HepG2 (cell line): Measurements from ENCODE around the gene TRNT1. TPM values are rescaled to one million over a fixed set of nuclear protein-coding genes. Genes with fewer than 3 reads are reported as not detected.

Experiments used
- ARID5B ChIP-seq: IDR thresholded peaks from 2 replicates; pipeline ENCODE4 v1.4.0; 2020; ENCODE audit warnings: mild to moderate bottlenecking, missing genetic modification reagents
- ARNTL ChIP-seq: sonication (generic); formaldehyde crosslinking; IDR thresholded peaks from 2 replicates; pipeline ENCODE4 v1.4.0; 2020; ENCODE audit warnings: mild to moderate bottlenecking, missing genetic modification reagents
- BRD4 ChIP-seq: sonication (generic); formaldehyde crosslinking; IDR thresholded peaks from 2 replicates; pipeline ENCODE4 v1.4.0; 2020; ENCODE audit warnings: missing genetic modification reagents
- GATA4 ChIP-seq: sonication (generic); IDR thresholded peaks from 2 replicates; pipeline ENCODE4 v1.6.1; 2016; ENCODE audit warnings: antibody characterized with exemption, low read depth, borderline replicate concordance
- HMGXB4 ChIP-seq, 2 experiments: sonication (generic) in 1 of 2; formaldehyde crosslinking in 1 of 2; IDR thresholded peaks; 2 replicates each; pipeline versions ENCODE4 v1.4.0 to v1.6.1; 2018 to 2020; ENCODE audit warnings: missing genetic modification reagents in 2 of 2, borderline replicate concordance in 1 of 2, low read depth in 1 of 2, mild to moderate bottlenecking in 1 of 2, missing biosample characterization in 1 of 2
- LBX2 ChIP-seq: sonication (generic); formaldehyde crosslinking; IDR thresholded peaks from 2 replicates; pipeline ENCODE4 v1.5.0; 2020; ENCODE audit warnings: missing genetic modification reagents, mild to moderate bottlenecking, borderline replicate concordance
- PHF21A ChIP-seq: sonication (generic); formaldehyde crosslinking; IDR thresholded peaks from 2 replicates; pipeline ENCODE4 v1.5.0; 2020; ENCODE audit warnings: mild to moderate bottlenecking, missing genetic modification reagents
- PITX1 ChIP-seq: sonication (generic); formaldehyde crosslinking; IDR thresholded peaks from 2 replicates; pipeline ENCODE4 v1.5.1; 2020; ENCODE audit warnings: mild to moderate bottlenecking, missing genetic modification reagents
- SMC3 ChIP-seq: IDR thresholded peaks from 2 replicates; pipeline ENCODE4 v1.6.1; 2011; ENCODE audit warnings: low read length, improper control_type of control experiment
- STAT6 ChIP-seq: sonication (generic); formaldehyde crosslinking; IDR thresholded peaks from 2 replicates; pipeline ENCODE4 v1.4.0; 2020; ENCODE audit warnings: missing genetic modification reagents, mild to moderate bottlenecking, borderline replicate concordance
- THYN1 ChIP-seq: sonication (generic); formaldehyde crosslinking; IDR thresholded peaks from 2 replicates; pipeline ENCODE4 v1.8.1; 2023; ENCODE audit warnings: low read depth, mild to moderate bottlenecking, moderate library complexity, missing genetic modification reagents, borderline replicate concordance
- ZNF720 ChIP-seq: sonication (generic); formaldehyde crosslinking; IDR thresholded peaks from 2 replicates; pipeline ENCODE4 v1.4.0; 2020; ENCODE audit warnings: missing genetic modification reagents
- ZNF737 ChIP-seq: sonication (generic); formaldehyde crosslinking; IDR thresholded peaks from 2 replicates; pipeline ENCODE4 v1.5.0; 2020; ENCODE audit warnings: missing genetic modification reagents, mild to moderate bottlenecking, borderline replicate concordance
- ZNF816 ChIP-seq: sonication (generic); formaldehyde crosslinking; IDR thresholded peaks from 2 replicates; pipeline ENCODE4 v1.8.0; 2022; ENCODE audit warnings: missing genetic modification reagents, mild to moderate bottlenecking, borderline replicate concordance
- ZSCAN22 ChIP-seq: sonication (generic); formaldehyde crosslinking; IDR thresholded peaks from 2 replicates; pipeline ENCODE4 v1.4.0; 2020; ENCODE audit warnings: mild to moderate bottlenecking, missing genetic modification reagents
- polyA plus RNA-seq, 8 experiments: library from polyadenylated mRNA; depleted of rRNA in 3 of 8; stranded (reverse) in 7 of 8; unstranded in 1 of 8; fragments of >200 nt; fragmentation: Illumina TruSeq in 4 of 8; extraction: Trizol in 4 of 8; gene quantifications; 2 replicates each; pipeline versions ENCODE4 v1.2.1 to v1.2.3, GENCODE V29; 2011 to 2016; ENCODE audit warnings: low read depth in 4 of 8, missing spikeins in 1 of 8, mixed read lengths in 1 of 8; ENCODE audit not compliant: insufficient read depth in 1 of 8
- total RNA-seq, 5 experiments: library from RNA; depleted of rRNA; stranded (reverse); fragments of >200 nt; fragmentation: Illumina TruSeq; extraction: Trizol; gene quantifications; 2 replicates each; pipeline ENCODE4 v1.2.3, GENCODE V29; 2016; ENCODE audit warnings: low read depth in 1 of 5
- TF ChIP-seq, protein P1 (sequence below): sonication (generic); formaldehyde crosslinking; IDR thresholded peaks from 2 replicates; pipeline ENCODE4 v1.9.0; 2021; ENCODE audit warnings: missing genetic modification reagents, mild to moderate bottlenecking, borderline replicate concordance

The TRNT1 gene
- total and polyA plus RNA-seq, 2 of the 13 experiments (the other 11 are each of a cell fraction or from before 2014, with no cell fraction given) = 9.4 to 27.7 TPM

GRCh38 chr3:3126477-3127431, at the start of gene TRNT1 (continued):
- TF ChIP-seq, protein P1, sequence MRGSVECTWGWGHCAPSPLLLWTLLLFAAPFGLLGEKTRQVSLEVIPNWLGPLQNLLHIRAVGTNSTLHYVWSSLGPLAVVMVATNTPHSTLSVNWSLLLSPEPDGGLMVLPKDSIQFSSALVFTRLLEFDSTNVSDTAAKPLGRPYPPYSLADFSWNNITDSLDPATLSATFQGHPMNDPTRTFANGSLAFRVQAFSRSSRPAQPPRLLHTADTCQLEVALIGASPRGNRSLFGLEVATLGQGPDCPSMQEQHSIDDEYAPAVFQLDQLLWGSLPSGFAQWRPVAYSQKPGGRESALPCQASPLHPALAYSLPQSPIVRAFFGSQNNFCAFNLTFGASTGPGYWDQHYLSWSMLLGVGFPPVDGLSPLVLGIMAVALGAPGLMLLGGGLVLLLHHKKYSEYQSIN (CRISPR knock-in tag) = no peak; the same call in 1 of the 2 replicates
- TF ChIP-seq PHF21A (CRISPR knock-in tag) (no peak; the same call in 1 of the 2 replicates), ZSCAN22 (CRISPR knock-in tag) (no peak), THYN1 (CRISPR knock-in tag) (no peak), HMGXB4 (CRISPR knock-in tag; IDR thresholded peaks at IDR 0.05; ENCODE audit: borderline replicate concordance in 1 of 2, low read depth in 1 of 2) (peak in 1 of 2 experiments; percentile 85; a peak in 2 of 4 replicates), ZNF737 (CRISPR knock-in tag) (no peak), PITX1 (CRISPR knock-in tag) (no peak; the same call in 1 of the 2 replicates), LBX2 (peak; percentile 80; the same call in 1 of the 2 replicates), ZNF720 (no peak), SMC3 (no peak), ARID5B (peak; percentile 49), ZNF816 (peak; percentile 85), GATA4 (peak; percentile 29; the same call in 1 of the 2 replicates), BRD4 (CRISPR knock-in tag) (peak; percentile 60; the same call in 1 of the 2 replicates), ARNTL (peak; percentile 27; the same call in 1 of the 2 replicates), STAT6 (CRISPR knock-in tag) (no peak)
